Measurements from ENCODE around the gene LMF1. TPM values are rescaled to one million over a fixed set of nuclear protein-coding genes. Genes with fewer than 3 reads are reported as not detected.

Gene LMF1
- total RNA-seq, 2 experiments from 2014 or later = 17.0 to 31.4 TPM

GRCh38 chr16:971582-971905 is 760 bp upstream of the LMF1 start:
- Histone ChIP-seq H3K4me2 (ENCODE audit: low read length) (peak overlapping the region; percentile 61), H3K79me2 (ENCODE audit: insufficient read depth, low read depth, low read length) (no peaks in the 10 kb centered on the region), H2AFZ (ENCODE audit: low read length) (no peak overlapping the region), H4K20me1 (ENCODE audit: insufficient read depth, low read length) (no peaks in the 10 kb centered on the region), H3K9me3 (ENCODE audit: low read length) (no peaks in the 10 kb centered on the region), H3K4me1 (ENCODE audit: insufficient read depth, low read length, poor library complexity, severe bottlenecking) (peaks cover 39% of the 10 kb centered on the region), H3K27ac (ENCODE audit: low read depth, low read length, poor library complexity, severe bottlenecking) (no peak overlapping the region), H3K36me3 (ENCODE audit: insufficient read depth, low read length) (0 out of 2 replicates have a peak, but pooled peaks cover 4% of the 10 kb centered on the region), H3K4me3 (ENCODE audit: low read depth, low read length, poor library complexity, severe bottlenecking) (no peak overlapping the region), H3K9me2 (ENCODE audit: insufficient read depth, low read length) (no peaks in the 10 kb centered on the region)
- TF ChIP-seq EZH2phosphoT487 (IDR thresholded peaks at IDR 0.05; ENCODE audit: borderline replicate concordance, low read depth, low read length) (no peak), CTCF (conservative IDR thresholded peaks at IDR 0.05; ENCODE audit: low read length) (no peak)
- POLR2A ChIA-PET = no interaction called here
- BruUV-seq (replicated peaks) = no TSS peak
- DNase-seq (ENCODE audit: low spot score) = no peak
- CTCF ChIA-PET (ENCODE audit: unreplicated experiment) = no interaction called here
- intact Hi-C loops (cut with micrococcal nuclease; ENCODE audit: unreplicated experiment) = loop anchor here (5.0 kb wide), 1 partner anchor 641 kb away; the partner anchor contains the start of genes CRAMP1 and IFT140

- TF ChIP-seq CTCF (conservative IDR thresholded peaks at IDR 0.05; ENCODE audit: low read length) = no peak
- no peak for TF ChIP-seq EZH2phosphoT487 (IDR thresholded peaks at IDR 0.05; ENCODE audit: borderline replicate concordance, low read depth, low read length)
- ChIA-PET CTCF (ENCODE audit: unreplicated experiment) (no interaction called here), POLR2A (no interaction called here)
- peak overlapping the region; percentile 90 for H2AFZ ChIP-seq (ENCODE audit: low read length)
- no peaks in the 10 kb centered on the region for H3K9me3 ChIP-seq (ENCODE audit: low read length)
- peaks cover 36% of the 10 kb centered on the region for H3K4me1 ChIP-seq (ENCODE audit: insufficient read depth, low read length, poor library complexity, severe bottlenecking)
- peak overlapping the region; percentile 94 for H3K4me3 ChIP-seq (ENCODE audit: low read depth, low read length, poor library complexity, severe bottlenecking)
- H3K27ac ChIP-seq (ENCODE audit: low read depth, low read length, poor library complexity, severe bottlenecking) = peak overlapping the region; percentile 44
- intact Hi-C loops (cut with micrococcal nuclease; ENCODE audit: unreplicated experiment) = loop anchor here (5.0 kb wide), 1 partner anchor 642 kb away; the partner anchor contains the start of genes CRAMP1 and IFT140
- H3K9me2 ChIP-seq (ENCODE audit: insufficient read depth, low read length) = no peaks in the 10 kb centered on the region
- 0 out of 2 replicates have a peak, but pooled peaks cover 4% of the 10 kb centered on the region for H3K36me3 ChIP-seq (ENCODE audit: insufficient read depth, low read length)
- no peaks in the 10 kb centered on the region for H3K79me2 ChIP-seq (ENCODE audit: insufficient read depth, low read depth, low read length)
- BruUV-seq (replicated peaks) = no TSS peak
- DNase-seq (ENCODE audit: low spot score) = no peak
- peak overlapping the region; percentile 70 for H3K4me2 ChIP-seq (ENCODE audit: low read length)
- no peaks in the 10 kb centered on the region for H4K20me1 ChIP-seq (ENCODE audit: insufficient read depth, low read length)
Measured at GRCh38 chr16:970386-970765, 408 bp downstream of the LMF1 start.

GRCh38 chr16:969508-970385 is 1.0 kb downstream of the LMF1 start:
- Histone ChIP-seq H3K79me2 (ENCODE audit: insufficient read depth, low read depth, low read length) (no peaks in the 10 kb centered on the region), H2AFZ (ENCODE audit: low read length) (peak overlapping the region; percentile 90), H4K20me1 (ENCODE audit: insufficient read depth, low read length) (no peaks in the 10 kb centered on the region), H3K9me3 (ENCODE audit: low read length) (no peaks in the 10 kb centered on the region), H3K4me2 (ENCODE audit: low read length) (peak overlapping the region; percentile 70), H3K9me2 (ENCODE audit: insufficient read depth, low read length) (no peaks in the 10 kb centered on the region), H3K4me1 (ENCODE audit: insufficient read depth, low read length, poor library complexity, severe bottlenecking) (peaks cover 30% of the 10 kb centered on the region), H3K36me3 (ENCODE audit: insufficient read depth, low read length) (0 out of 2 replicates have a peak, but pooled peaks cover 4% of the 10 kb centered on the region), H3K4me3 (ENCODE audit: low read depth, low read length, poor library complexity, severe bottlenecking) (peak overlapping the region; percentile 94), H3K27ac (ENCODE audit: low read depth, low read length, poor library complexity, severe bottlenecking) (no peak overlapping the region)
- ChIA-PET POLR2A (interaction anchor here (0.6 kb wide), 1 partner anchor 844 kb away, joined by 3 read pairs; no protein-coding TSS in a partner anchor), CTCF (ENCODE audit: unreplicated experiment) (no interaction called here)
- BruUV-seq (replicated peaks) = no TSS peak
- TF ChIP-seq CTCF (conservative IDR thresholded peaks at IDR 0.05; ENCODE audit: low read length) (no peak), EZH2phosphoT487 (IDR thresholded peaks at IDR 0.05; ENCODE audit: borderline replicate concordance, low read depth, low read length) (no peak)
- no peak for DNase-seq (ENCODE audit: low spot score)
- intact Hi-C loops (cut with micrococcal nuclease; ENCODE audit: unreplicated experiment) = loop anchor here (5.0 kb wide), 1 partner anchor 643 kb away; the partner anchor contains the start of genes CRAMP1 and IFT140

Measured in OCI-LY7 (cell line).